Stimulated activated CD4-positive, alpha-beta T cell treated with anti-CD3 and anti-CD28 coated beads, Interleukin-15, amount 100 ng/mL, for 1 hour (primary cell): ENCODE measurements around the gene LMNB1.
A peak's percentile ranks its signal among the peaks of the same experiment; 100 is the strongest.
"Not testable (repeated sequence)": the region's sequence is repeated elsewhere in the genome, so short reads cannot be mapped to it uniquely, and the experiment has no call there.

Experiments used
- DNase-seq, 2 donors: peaks; one replicate each; pipeline ENCODE4 v3.0.0-alpha.2; 2020; ENCODE audit warnings: low read depth in 1 of 2, low spot score in 1 of 2

LMNB1 gene, protein sequence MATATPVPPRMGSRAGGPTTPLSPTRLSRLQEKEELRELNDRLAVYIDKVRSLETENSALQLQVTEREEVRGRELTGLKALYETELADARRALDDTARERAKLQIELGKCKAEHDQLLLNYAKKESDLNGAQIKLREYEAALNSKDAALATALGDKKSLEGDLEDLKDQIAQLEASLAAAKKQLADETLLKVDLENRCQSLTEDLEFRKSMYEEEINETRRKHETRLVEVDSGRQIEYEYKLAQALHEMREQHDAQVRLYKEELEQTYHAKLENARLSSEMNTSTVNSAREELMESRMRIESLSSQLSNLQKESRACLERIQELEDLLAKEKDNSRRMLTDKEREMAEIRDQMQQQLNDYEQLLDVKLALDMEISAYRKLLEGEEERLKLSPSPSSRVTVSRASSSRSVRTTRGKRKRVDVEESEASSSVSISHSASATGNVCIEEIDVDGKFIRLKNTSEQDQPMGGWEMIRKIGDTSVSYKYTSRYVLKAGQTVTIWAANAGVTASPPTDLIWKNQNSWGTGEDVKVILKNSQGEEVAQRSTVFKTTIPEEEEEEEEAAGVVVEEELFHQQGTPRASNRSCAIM

DNA sequence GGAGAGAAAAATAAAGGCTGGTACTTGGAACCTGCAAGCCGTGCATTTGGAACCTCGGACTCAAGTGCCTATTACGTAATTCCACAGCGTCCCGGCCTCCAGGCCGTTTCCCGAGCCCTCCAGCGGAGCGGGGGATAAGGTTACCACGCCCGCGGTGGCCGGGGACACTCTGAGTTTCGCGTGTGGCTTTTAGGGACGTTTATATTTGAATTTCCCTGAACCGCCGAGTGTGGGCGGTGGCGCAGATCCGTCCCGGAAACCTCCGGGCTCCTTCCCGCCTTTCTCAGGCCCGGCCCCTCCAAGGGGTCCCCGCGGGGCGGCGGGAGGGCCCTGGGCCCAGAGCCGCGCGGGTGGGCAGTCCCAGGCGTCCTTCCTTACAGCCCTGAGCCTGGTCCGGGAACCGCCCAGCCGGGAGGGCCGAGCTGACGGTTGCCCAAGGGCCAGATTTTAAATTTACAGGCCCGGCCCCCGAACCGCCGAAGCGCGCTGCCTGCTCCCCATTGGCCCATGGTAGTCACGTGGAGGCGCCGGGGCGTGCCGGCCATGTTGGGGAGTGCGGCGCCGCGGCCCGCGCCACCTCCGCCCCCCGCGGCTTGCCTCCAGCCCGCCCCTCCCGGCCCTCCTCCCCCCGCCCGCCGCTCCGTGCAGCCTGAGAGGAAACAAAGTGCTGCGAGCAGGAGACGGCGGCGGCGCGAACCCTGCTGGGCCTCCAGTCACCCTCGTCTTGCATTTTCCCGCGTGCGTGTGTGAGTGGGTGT lies at the start of gene LMNB1:
LMNB1 (plus strand) TSS at position 638 of the 758 bp plus-strand sequence. CDS start 373 bp downstream, outside the sequence.
- DNase-seq, result peak; percentile 87 to 90

DNA sequence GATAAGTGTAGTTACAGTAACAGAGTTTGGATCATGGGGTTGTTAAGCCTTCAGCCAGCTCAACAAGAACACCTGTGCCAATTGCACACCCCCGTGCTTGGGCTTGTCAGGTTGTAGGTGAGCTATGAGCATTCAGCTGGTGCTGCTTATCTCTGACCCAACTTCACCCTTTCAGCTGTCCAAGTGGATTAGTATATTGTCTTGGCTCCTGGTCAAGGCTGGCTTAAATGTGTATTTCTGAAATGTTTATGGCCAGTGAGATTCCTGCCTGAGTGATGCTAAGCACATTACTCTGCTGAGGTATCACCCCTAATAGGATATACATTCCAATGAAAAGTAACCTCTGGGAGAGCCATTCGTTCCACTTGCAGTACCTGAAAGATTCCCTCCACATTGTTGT lies 44.2 kb upstream of the LMNB1 start:
- no peak for DNase-seq

DNA sequence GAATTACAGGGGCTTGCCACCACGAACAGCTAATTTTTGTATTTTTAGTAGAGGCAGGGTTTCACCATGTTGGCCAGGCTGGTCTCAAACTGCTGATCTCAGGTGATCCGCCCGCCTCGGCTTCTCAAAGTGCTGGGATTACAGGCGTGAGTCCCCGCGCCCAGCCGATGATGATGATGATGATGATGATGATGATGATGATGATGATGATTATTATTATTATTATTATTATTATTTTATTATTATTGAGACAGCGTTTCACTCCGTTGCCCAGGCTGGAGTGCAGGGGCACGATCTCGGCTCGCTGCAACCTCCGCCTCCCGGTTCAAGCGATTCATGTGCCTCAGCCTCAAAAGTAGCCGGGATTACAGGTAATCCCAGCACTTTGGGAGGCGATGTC lies 42.4 kb upstream of the LMNB1 start:
- not testable (repeated sequence) for DNase-seq

DNA sequence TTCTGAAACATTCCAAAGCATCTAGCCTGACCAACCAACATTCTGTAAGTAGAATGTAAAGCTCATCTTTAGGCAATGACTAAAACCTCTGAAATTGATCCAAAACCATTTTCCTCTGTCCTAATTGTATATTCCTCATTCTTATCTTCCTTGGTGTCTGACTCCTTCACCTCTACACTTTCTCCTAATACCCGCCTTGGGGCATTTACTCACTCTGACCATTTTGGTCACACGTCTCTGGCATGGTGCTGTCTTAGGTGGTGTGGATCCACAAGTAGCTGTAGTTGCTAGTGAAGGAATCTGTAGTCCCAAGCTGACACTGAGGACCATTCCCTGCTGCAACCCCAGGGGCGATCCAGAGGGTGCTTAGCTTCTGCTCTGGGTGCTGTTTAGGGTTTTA lies 40.8 kb upstream of the LMNB1 start:
- DNase-seq, result no peak

DNA sequence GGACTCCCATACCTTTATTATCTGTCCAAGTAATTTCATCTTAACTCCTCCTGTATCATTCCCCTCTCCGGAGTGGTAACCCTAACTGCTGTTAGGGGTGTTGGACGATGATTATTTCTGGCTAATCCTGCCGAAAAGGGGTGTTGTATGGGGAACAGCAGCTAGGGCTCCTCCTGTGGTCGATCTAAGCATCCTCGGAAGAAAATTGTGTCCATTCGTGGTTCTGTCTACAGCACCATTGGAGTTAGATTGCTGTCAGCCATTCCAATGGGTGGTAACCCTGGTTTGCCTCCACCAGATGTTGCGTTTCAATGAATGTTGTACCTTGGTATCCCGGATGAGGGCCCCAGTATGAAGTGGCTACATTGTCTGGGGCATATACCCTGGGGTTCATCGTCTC lies 35.6 kb upstream of the LMNB1 start:
- DNase-seq, result no peak

DNA sequence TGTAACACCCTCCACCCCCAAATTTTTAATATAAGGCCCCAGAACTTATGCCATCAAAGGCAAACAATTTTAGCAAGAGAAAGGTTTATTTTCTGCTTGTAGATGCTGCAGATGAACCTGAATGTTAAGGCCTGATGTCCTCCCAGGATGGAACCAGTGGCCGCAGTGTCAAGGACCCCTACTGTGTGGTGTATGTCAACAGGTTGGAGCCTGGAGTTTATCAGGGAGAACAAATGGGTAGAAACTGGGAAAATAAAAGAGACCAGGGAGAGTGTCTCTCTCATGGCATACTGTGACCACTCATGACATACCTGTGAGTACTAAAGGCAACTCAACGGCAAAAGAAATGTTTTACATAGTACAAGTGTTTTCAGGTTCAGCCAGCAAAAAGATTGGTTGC lies 34.5 kb upstream of the LMNB1 start:
- no peak for DNase-seq

DNA sequence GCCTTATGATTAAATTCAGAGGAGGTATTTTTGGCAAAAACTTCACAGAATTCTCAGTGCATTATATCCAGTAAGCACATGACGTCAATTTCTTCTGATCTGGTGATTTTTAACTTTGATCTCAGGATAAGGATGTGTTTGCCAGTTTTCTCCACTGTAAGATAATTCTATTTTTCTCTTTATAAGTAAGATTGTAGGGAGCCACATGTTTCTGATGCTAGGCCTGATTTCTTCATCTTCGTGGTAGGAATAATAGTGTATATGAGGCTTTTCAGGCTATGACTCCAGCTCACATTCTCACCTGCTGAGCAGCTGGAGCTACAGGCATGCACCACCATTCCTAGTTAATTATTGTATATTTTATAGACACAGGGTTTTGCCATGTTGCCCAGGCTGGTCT lies 32.1 kb upstream of the LMNB1 start:
- DNase-seq, result no peak

DNA sequence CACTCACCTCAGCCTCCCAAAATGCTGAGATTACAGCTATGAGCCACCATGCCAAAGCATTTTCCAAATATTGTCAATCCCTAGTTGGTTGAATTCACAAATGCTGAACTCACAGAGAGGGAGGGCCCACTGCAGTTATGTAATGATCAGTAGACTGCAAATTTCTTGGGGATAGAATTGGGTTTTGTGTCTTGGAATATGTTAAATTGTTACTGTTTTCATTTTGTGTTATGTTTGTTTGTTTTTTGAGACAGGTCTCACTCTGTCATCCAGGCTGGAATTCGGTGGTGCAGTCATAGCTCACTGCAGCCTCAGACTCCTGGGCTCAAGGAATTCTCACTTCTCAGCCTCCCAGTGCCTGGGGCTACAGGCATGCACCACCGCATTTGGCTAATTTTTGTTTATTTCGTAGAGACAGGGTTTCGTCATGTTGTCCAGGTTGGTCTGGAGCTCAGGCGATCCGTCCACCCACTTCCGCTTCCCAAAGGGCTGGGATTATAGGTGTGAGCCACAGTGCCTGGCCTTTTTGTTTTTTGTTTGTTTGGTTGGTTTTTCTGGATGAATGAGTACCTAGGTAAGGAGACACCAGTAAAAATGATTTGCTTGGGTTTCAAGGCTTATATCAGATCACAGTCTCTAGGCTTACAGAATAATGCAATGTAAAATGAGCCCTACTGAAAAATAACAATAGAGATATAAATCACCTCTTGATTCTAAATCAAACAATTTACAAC lies 31.5 kb upstream of the LMNB1 start:
- DNase-seq, result no peak

DNA sequence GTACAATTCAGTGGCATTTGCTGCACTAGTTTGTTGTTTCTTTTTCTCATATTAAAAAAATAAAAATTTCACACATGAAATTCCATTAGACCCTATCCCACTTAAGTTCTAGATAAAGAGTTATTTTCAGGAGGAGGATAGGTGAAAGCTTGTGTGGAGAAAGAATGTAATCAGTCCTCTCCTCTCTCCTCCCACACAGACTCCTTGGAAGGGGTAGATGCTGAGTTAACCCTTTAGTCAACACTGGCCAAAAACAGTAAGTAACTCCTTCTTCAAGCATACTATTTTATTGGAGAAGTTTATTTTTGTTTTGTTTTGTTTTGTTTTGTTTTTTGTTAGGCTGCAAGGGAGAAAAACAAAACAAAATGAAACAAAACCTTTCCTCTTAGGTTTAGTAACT lies 30.6 kb upstream of the LMNB1 start:
- no peak for DNase-seq

DNA sequence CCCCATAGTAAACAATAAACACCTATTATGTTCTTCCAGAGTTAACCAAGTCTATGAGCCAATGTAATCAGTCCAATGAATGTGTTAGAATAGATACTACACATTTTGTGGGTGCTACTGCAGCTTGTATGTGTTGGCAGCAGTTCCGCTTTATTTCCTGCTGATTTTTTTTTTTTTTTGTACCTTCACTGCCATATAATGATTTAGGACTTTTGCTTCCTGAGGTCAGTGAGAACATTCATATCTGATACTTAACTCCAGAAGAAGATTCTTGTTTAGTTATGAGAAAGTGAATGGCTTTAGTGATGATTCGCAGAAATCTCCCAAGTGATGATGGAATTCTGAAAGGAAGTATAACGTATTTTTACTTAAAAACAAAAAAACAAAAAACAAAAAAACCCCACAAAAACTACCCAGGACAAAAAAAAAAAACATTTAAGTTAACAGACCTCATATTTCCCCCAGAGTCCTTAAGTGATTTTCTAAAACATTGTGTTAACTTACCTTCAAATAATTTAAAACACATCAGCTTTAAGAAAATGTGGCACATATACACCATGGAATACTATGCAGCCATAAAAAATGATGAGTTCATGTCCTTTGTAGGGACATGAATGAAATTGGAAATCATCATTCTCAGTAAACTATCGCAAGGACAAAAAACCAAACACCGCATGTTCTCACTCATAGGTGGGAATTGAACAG lies 24.7 kb upstream of the LMNB1 start:
- no peak for DNase-seq

DNA sequence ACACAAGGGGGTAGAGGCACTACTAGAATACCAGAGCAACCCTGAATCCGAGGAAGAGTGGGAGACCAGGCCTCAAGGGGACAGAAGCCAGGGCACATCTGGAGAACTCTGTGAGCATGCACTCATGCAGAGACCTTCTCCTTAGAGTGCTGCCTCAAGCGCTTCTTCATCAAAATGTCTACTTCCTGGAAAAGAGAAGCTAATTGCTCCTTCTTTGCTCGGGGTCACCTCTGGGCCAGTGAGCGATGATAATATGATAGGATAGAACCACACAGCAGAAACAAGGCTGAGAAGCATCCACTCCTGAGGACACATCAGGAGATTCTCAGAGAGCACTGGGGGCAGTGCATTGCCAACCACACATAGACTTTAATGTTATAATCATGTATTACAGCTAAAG lies 23.7 kb upstream of the LMNB1 start:
- no peak for DNase-seq

DNA sequence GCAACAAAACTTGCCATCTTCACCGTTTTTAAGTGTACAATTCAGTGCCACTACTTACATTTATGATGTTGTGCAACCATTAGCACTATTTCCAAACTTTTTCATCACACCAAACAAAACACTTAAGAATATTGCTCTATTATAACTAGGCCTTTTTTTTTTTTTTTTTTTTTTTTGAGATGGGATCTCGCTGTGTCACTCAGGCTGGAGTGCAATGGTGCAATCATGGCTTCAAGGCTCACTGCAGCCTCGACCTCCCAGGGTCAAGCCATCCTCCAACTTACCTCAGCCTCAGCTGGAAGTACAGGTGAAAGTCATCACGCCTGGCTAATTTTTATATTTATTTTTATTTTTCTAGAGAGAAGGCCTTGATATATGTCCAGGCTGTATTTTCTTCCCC lies 22.3 kb upstream of the LMNB1 start:
- no peak for DNase-seq

DNA sequence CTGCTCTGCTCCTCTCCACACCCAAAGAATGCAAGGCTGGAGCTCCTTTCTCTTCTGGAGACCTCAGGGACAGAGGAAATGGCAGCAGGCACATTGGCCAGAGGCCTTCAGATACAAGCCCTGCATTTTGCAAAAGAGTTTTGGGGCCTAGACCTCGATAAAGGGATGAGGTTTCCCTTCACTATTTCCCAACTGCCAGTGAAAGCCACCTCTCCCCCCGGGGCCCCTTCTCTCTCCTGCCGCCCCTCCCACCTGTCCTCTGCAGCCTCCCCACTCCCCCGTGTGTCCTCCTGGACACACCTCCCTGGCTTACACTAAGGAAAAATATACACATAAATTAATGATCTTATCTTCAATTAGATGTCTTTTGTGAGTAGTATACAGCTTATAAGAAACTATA lies 21.3 kb upstream of the LMNB1 start:
- DNase-seq, result no peak

DNA sequence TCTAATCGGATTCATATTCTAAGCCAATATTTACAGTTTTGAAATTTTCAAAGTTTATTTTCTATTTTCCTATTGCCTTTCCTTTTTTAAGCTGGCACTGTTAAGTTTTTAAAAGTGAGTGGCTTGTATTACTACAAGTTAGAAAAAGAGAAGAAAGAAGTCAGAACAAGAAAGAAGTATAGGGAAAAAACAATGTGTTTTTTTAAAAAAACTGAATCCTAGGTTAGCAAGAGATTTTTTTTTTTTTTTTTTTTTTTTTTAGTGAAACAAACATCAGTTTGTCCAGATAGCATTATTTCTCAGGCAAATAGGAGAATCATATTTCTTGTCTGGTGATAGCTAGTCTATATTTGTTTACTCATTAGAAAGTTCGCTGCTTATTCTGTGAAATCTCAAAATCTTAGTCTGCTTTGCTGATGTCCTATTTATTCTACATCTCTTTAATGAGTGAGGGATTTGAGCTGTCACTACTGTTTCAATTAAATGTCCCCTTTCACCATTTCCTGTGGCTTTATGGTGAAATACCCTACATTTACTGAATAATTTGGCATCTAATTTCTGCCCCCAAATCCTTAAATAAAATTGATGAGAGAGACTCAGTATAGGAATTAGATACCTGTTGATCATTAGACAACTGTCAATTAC lies 19.1 kb upstream of the LMNB1 start:
- no peak for DNase-seq

DNA sequence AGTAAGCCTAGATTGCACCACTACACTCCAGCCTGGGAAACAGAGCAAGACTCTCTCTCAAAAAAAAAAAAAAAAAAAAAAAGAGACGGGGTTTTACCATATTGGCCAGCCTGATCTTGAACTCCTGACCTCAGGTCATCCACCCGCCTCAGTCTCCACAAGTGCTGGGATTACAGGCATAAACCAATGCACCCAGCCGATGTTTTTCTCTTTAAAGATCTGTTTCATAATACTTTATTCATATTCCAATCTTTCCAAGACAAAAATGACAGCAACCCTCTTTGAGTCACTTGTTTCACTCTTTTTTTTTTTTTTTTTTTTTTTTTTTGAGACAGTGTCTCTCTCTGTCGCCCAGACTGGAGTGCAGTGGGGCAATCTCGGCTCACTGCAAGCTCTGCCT lies 13.6 kb upstream of the LMNB1 start:
- no peak for DNase-seq

DNA sequence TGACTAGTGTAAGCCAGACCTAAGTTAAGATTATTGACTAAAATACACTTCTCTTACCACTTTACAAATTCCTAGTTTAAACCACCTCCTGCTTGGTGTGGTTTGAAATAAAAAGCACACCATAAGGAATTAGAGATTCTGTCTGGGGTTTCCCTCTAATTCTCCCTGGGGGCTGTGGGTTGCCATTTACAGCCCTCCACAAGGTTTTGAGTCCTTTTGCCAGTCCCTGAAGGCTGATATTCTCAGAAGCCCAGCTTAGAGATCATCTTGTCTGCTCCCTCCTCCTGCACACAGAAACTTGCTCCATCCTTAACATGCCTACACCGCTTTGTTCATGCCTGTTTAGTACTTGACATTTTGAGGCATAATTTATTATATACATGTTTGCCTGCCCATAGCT lies 7.2 kb upstream of the LMNB1 start:
- DNase-seq, result no peak

DNA sequence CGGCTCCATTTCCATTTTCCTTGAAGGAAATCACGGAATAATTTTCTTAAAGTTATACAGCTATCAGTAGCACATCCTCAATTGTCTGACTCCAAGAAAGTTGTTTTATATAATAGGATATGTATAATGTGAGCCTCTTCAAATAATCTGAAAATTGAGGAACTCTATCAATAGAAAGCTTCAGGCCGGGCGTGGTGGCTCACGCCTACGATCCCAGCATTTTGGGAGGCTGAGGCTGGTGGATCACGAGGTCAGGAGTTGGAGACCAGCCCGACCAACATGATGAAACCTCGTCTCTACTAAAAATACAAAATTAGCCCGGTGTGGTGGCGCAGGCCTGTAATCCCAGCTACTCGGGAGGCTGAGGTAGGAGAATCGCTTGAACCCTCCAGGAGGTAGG lies 3.4 kb upstream of the LMNB1 start:
- DNase-seq, result not testable (repeated sequence)

DNA sequence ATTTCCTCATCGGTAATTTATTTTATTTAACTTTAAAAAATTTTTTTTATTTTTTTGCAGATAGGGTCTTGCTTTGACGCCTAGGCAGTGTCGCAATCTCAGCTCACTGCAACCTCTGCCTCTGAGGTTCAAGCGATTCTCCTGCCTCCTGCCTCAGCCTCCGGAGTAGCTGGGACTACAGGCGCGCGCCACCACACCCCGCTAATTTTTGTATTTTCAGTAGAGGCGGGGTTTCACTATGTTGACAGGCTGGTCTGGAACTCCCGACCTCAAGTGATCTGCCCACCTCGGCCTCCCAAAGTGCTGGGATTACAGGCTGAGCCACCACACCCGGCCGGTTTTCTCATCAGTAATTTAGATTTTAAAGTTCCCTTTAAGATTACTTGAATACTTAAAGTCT lies 2.3 kb upstream of the LMNB1 start:
- DNase-seq, result not testable (repeated sequence)

DNA sequence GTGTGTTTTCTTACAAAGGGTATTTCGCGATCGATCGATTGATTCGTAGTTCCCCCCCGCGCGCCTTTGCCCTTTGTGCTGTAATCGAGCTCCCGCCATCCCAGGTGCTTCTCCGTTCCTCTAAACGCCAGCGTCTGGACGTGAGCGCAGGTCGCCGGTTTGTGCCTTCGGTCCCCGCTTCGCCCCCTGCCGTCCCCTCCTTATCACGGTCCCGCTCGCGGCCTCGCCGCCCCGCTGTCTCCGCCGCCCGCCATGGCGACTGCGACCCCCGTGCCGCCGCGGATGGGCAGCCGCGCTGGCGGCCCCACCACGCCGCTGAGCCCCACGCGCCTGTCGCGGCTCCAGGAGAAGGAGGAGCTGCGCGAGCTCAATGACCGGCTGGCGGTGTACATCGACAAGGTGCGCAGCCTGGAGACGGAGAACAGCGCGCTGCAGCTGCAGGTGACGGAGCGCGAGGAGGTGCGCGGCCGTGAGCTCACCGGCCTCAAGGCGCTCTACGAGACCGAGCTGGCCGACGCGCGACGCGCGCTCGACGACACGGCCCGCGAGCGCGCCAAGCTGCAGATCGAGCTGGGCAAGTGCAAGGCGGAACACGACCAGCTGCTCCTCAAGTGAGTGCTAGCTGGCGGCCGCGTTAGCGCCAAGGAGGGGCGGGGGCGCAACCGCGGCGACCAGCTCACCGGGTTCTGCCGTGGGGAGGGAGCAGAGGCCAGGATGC lies 480 bp downstream of the LMNB1 start:
- peak; percentile 23 to 37 for DNase-seq
